Measurements from ENCODE around the gene SLC44A2.

SLC44A2 gene

DNA sequence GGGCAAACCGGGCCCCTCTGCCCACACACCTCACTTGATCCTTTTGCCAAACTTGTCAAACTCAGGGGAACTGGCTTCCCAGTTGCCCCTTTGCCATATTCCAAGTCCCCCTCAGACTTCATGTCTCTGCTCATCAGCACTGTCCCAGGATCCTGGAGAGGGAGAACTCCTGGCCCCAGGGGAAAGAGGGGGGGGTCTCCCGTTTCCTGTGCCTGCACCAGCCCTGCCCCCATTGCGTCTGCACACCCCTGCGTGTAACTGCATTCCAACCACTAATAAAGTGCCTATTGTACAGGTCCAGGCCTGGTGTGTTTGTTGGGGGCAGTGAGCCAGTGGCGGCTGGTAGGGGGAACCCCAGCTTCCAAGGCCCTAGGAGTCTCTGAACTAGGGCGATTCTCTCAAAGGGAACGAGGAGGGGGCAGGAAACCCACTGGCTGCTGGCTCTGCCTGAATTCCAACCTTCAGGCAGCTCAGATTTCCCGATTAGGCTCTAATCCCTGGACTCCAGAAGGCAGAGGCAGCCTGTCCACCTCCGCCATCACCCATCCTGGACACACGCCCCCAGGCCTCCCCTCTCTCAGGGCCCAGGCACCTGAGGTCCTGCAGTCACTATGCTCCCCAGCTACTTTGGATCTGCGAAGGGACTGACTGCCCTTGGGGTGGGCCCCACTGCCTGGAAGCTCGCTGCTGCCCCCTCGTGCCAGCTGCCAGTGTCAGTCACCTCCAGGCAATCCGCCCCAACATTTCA lies 19.1 kb downstream of the SLC44A2 start:
- no peak overlapping the region for H3K27ac ChIP-seq (replicated peaks)

DNA sequence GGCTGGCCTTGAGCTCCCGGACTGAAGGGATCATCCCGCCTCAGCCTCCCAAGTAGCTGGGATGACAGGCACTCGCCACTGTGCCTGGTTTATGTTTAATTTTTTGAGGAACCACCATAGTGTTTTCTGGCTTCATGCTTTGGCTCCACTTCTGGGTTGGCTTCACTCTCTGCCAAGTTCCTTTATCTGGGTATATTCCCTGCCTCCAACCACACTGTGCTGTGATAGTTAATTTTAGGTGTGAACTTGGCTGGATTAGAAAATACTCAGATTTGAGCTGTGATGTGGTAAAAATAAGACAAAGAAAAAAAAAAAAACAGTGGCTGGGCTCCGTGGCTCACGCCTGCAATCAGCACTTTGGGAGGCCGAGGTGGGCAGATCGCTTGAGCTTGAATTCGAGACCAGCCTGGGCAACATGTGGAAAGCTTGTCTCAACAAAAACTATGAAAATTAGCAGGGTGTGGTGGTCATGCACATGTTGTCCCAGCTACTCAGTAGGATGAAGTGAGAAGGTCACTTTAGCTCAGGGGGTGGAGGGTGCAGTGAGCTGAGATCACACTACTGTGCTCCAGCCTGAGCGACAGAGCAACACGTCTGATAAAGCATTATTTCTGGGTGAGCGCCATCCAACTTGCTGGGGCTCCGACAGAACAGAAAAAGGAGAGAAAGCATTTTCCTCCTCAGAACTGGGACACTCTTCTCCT lies 21.3 kb downstream of the SLC44A2 start:
- Histone ChIP-seq H3K27ac (replicated peaks) (no peak overlapping the region), H3K4me3 (replicated peaks; ENCODE audit: insufficient read depth, low read length) (no peak overlapping the region), H3K27me3 (ENCODE audit: insufficient read depth, poor library complexity, severe bottlenecking) (peaks cover 3% of the 10 kb centered on the region)
- TF ChIP-seq POLR2AphosphoS5 (IDR thresholded peaks at IDR 0.05; ENCODE audit: low read depth) (no peak), SPI1 (IDR thresholded peaks at IDR 0.05; ENCODE audit: borderline replicate concordance, low read depth) (no peak), GABPA (IDR thresholded peaks at IDR 0.05; ENCODE audit: low read depth) (no peak)
- TF ChIP-seq, protein P1, sequence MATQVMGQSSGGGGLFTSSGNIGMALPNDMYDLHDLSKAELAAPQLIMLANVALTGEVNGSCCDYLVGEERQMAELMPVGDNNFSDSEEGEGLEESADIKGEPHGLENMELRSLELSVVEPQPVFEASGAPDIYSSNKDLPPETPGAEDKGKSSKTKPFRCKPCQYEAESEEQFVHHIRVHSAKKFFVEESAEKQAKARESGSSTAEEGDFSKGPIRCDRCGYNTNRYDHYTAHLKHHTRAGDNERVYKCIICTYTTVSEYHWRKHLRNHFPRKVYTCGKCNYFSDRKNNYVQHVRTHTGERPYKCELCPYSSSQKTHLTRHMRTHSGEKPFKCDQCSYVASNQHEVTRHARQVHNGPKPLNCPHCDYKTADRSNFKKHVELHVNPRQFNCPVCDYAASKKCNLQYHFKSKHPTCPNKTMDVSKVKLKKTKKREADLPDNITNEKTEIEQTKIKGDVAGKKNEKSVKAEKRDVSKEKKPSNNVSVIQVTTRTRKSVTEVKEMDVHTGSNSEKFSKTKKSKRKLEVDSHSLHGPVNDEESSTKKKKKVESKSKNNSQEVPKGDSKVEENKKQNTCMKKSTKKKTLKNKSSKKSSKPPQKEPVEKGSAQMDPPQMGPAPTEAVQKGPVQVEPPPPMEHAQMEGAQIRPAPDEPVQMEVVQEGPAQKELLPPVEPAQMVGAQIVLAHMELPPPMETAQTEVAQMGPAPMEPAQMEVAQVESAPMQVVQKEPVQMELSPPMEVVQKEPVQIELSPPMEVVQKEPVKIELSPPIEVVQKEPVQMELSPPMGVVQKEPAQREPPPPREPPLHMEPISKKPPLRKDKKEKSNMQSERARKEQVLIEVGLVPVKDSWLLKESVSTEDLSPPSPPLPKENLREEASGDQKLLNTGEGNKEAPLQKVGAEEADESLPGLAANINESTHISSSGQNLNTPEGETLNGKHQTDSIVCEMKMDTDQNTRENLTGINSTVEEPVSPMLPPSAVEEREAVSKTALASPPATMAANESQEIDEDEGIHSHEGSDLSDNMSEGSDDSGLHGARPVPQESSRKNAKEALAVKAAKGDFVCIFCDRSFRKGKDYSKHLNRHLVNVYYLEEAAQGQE (IDR thresholded peaks at IDR 0.05; ENCODE audit: insufficient replicate concordance, low read depth): no peak
- TF ChIP-seq, protein P2, sequence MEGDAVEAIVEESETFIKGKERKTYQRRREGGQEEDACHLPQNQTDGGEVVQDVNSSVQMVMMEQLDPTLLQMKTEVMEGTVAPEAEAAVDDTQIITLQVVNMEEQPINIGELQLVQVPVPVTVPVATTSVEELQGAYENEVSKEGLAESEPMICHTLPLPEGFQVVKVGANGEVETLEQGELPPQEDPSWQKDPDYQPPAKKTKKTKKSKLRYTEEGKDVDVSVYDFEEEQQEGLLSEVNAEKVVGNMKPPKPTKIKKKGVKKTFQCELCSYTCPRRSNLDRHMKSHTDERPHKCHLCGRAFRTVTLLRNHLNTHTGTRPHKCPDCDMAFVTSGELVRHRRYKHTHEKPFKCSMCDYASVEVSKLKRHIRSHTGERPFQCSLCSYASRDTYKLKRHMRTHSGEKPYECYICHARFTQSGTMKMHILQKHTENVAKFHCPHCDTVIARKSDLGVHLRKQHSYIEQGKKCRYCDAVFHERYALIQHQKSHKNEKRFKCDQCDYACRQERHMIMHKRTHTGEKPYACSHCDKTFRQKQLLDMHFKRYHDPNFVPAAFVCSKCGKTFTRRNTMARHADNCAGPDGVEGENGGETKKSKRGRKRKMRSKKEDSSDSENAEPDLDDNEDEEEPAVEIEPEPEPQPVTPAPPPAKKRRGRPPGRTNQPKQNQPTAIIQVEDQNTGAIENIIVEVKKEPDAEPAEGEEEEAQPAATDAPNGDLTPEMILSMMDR (IDR thresholded peaks at IDR 0.05; ENCODE audit: insufficient read depth, low read length): no peak
- no peak for DNase-seq (ENCODE audit: low read depth in 1 of 2, low spot score in 1 of 2)

More for the DNA sequence above, 19.1 kb downstream of the SLC44A2 start:
- peak in 1 of 2 experiments; percentile 79 for DNase-seq (ENCODE audit: low read depth in 1 of 2, low spot score in 1 of 2)
- peaks cover 3% of the 10 kb centered on the region for H3K27me3 ChIP-seq (ENCODE audit: insufficient read depth, poor library complexity, severe bottlenecking)
- no peak overlapping the region for H3K4me3 ChIP-seq (replicated peaks; ENCODE audit: insufficient read depth, low read length)
- TF ChIP-seq, protein P1 (IDR thresholded peaks at IDR 0.05; ENCODE audit: insufficient replicate concordance, low read depth): no peak
- TF ChIP-seq, protein P2 (IDR thresholded peaks at IDR 0.05; ENCODE audit: insufficient read depth, low read length): peak; percentile 83

DNA sequence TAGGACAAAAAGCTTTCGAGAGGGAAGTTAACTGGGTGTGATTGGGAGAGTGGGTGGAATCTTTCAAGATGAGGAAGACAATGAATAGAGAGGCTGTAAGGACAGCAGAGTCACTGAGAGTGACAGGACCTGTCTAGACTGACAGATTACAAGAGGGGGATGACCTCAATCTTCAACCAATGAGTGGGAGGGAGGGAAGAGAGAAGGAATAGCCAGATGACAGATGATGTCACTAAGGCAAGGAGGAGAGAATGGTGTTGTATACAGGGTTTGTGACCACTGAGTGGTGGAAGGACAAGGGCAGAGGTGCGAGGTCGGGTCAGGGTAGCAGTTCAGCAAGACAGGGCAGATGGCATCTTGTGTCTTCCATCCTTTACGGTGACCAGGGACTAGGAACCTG lies 23.0 kb downstream of the SLC44A2 start:
- Histone ChIP-seq H3K27ac (replicated peaks) (no peak overlapping the region), H3K27me3 (ENCODE audit: insufficient read depth, poor library complexity, severe bottlenecking) (peaks cover 1% of the 10 kb centered on the region), H3K4me3 (replicated peaks; ENCODE audit: insufficient read depth, low read length) (no peak overlapping the region)
- DNase-seq (ENCODE audit: low read depth in 1 of 2, low spot score in 1 of 2): no peak
- TF ChIP-seq, protein P2 (IDR thresholded peaks at IDR 0.05; ENCODE audit: insufficient read depth, low read length): no peak
- TF ChIP-seq SPI1 (IDR thresholded peaks at IDR 0.05; ENCODE audit: borderline replicate concordance, low read depth) (no peak), GABPA (IDR thresholded peaks at IDR 0.05; ENCODE audit: low read depth) (no peak), POLR2AphosphoS5 (IDR thresholded peaks at IDR 0.05; ENCODE audit: low read depth) (no peak)
- TF ChIP-seq, protein P1 (IDR thresholded peaks at IDR 0.05; ENCODE audit: insufficient replicate concordance, low read depth): no peak

Data from HL-60 (cell line).